Measurements from ENCODE around the gene PRRX2.
"Not testable (repeated sequence)": the region's sequence is repeated elsewhere in the genome, so short reads cannot be mapped to it uniquely, and the experiment has no call there.

PRRX2 gene

GRCh38 chr9:129759804-129760502, 94.5 kb downstream of the PRRX2 start:
- Histone ChIP-seq H3K27ac (ENCODE audit: low read depth, low read length) (no peak overlapping the region), H3K9me3 (ENCODE audit: control insufficient read depth, insufficient read depth, low read length) (no peaks in the 10 kb centered on the region), H3K4me1 (ENCODE audit: control insufficient read depth, low read length) (no peaks in the 10 kb centered on the region), H3K9me2 (replicated peaks; ENCODE audit: control insufficient read depth, low read length) (no peaks in the 10 kb centered on the region), H3K4me3 (ENCODE audit: low read length) (no peak overlapping the region), H3K4me2 (ENCODE audit: low read length) (no peak overlapping the region), H4K20me1 (ENCODE audit: control insufficient read depth, insufficient read depth, low read depth, low read length) (no peaks in the 10 kb centered on the region), H3K79me2 (ENCODE audit: control insufficient read depth, low read length) (no peaks in the 10 kb centered on the region), H3K27me3 (ENCODE audit: control insufficient read depth, low read length) (peaks cover 15% of the 10 kb centered on the region), H3F3A (ENCODE audit: control insufficient read depth, insufficient read depth) (no peaks in the 10 kb centered on the region), H3K36me3 (ENCODE audit: control insufficient read depth, low read length) (no peaks in the 10 kb centered on the region)
- TF ChIP-seq, protein P1, sequence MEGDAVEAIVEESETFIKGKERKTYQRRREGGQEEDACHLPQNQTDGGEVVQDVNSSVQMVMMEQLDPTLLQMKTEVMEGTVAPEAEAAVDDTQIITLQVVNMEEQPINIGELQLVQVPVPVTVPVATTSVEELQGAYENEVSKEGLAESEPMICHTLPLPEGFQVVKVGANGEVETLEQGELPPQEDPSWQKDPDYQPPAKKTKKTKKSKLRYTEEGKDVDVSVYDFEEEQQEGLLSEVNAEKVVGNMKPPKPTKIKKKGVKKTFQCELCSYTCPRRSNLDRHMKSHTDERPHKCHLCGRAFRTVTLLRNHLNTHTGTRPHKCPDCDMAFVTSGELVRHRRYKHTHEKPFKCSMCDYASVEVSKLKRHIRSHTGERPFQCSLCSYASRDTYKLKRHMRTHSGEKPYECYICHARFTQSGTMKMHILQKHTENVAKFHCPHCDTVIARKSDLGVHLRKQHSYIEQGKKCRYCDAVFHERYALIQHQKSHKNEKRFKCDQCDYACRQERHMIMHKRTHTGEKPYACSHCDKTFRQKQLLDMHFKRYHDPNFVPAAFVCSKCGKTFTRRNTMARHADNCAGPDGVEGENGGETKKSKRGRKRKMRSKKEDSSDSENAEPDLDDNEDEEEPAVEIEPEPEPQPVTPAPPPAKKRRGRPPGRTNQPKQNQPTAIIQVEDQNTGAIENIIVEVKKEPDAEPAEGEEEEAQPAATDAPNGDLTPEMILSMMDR (IDR thresholded peaks at IDR 0.05; ENCODE audit: low read depth, low read length, poor library complexity, severe bottlenecking): no peak
- no peak for TF ChIP-seq EZH2phosphoT487 (IDR thresholded peaks at IDR 0.05; ENCODE audit: borderline replicate concordance, low read length)

- not testable (repeated sequence) for H3K27ac ChIP-seq (ENCODE audit: low read depth, low read length); H3K36me3 ChIP-seq (ENCODE audit: control insufficient read depth, low read length); H3K79me2 ChIP-seq (ENCODE audit: control insufficient read depth, low read length); H4K20me1 ChIP-seq (ENCODE audit: control insufficient read depth, insufficient read depth, low read depth, low read length); H3K4me2 ChIP-seq (ENCODE audit: low read length); H3F3A ChIP-seq (ENCODE audit: control insufficient read depth, insufficient read depth); H3K4me3 ChIP-seq (ENCODE audit: low read length); H3K4me1 ChIP-seq (ENCODE audit: control insufficient read depth, low read length); H3K9me3 ChIP-seq (ENCODE audit: control insufficient read depth, insufficient read depth, low read length); H3K27me3 ChIP-seq (ENCODE audit: control insufficient read depth, low read length); H3K9me2 ChIP-seq (replicated peaks; ENCODE audit: control insufficient read depth, low read length)
Measured at GRCh38 chr9:129760784-129761183, 95.3 kb downstream of the PRRX2 start.

- H3K9me2 ChIP-seq (replicated peaks; ENCODE audit: control insufficient read depth, low read length): no peaks in the 10 kb centered on the region
- H3K4me3 ChIP-seq (ENCODE audit: low read length): no peak overlapping the region
- no peaks in the 10 kb centered on the region for H3K9me3 ChIP-seq (ENCODE audit: control insufficient read depth, insufficient read depth, low read length)
- H3F3A ChIP-seq (ENCODE audit: control insufficient read depth, insufficient read depth): no peaks in the 10 kb centered on the region
- H3K4me1 ChIP-seq (ENCODE audit: control insufficient read depth, low read length): no peaks in the 10 kb centered on the region
- no peaks in the 10 kb centered on the region for H3K79me2 ChIP-seq (ENCODE audit: control insufficient read depth, low read length)
- peaks cover 8% of the 10 kb centered on the region for H3K27me3 ChIP-seq (ENCODE audit: control insufficient read depth, low read length)
- no peak overlapping the region for H3K4me2 ChIP-seq (ENCODE audit: low read length)
- H4K20me1 ChIP-seq (ENCODE audit: control insufficient read depth, insufficient read depth, low read depth, low read length): no peaks in the 10 kb centered on the region
- TF ChIP-seq, protein P1 (IDR thresholded peaks at IDR 0.05; ENCODE audit: low read depth, low read length, poor library complexity, severe bottlenecking): no peak
- no peak for TF ChIP-seq EZH2phosphoT487 (IDR thresholded peaks at IDR 0.05; ENCODE audit: borderline replicate concordance, low read length)
- no peak overlapping the region for H3K27ac ChIP-seq (ENCODE audit: low read depth, low read length)
- H3K36me3 ChIP-seq (ENCODE audit: control insufficient read depth, low read length): no peaks in the 10 kb centered on the region
Measured at GRCh38 chr9:129761293-129761900, 96.0 kb downstream of the PRRX2 start.

DNA sequence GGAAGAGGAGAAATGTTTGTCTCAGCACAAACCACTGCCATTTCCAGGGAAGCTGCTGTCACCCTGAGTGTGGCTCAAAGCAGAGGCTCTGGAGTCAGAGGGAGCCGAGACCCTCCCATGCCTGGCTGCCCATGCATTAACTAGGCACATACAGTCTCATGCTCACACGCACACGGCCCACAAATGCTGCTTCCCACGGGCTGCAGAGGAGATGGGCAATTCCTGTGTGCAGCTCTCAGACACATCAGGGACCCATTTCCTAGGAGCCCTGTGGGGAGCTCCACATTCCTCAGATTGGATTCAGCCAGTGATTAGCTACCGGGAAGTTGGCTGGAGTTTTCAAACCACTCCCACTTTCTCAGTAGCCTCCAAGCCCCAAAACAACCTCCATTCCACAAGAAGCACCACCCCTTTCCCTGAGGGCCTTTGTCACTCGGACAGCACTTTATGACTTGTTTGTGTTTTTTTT, 96.5 kb downstream of the PRRX2 start:
- Histone ChIP-seq H3K36me3 (ENCODE audit: control insufficient read depth, low read length) (no peaks in the 10 kb centered on the region), H3K4me1 (ENCODE audit: control insufficient read depth, low read length) (no peaks in the 10 kb centered on the region), H3K4me2 (ENCODE audit: low read length) (no peak overlapping the region), H3F3A (ENCODE audit: control insufficient read depth, insufficient read depth) (no peaks in the 10 kb centered on the region), H3K27ac (ENCODE audit: low read depth, low read length) (no peak overlapping the region), H3K9me2 (replicated peaks; ENCODE audit: control insufficient read depth, low read length) (no peaks in the 10 kb centered on the region), H3K27me3 (ENCODE audit: control insufficient read depth, low read length) (peaks cover 8% of the 10 kb centered on the region), H3K9me3 (ENCODE audit: control insufficient read depth, insufficient read depth, low read length) (no peaks in the 10 kb centered on the region), H4K20me1 (ENCODE audit: control insufficient read depth, insufficient read depth, low read depth, low read length) (no peaks in the 10 kb centered on the region), H3K79me2 (ENCODE audit: control insufficient read depth, low read length) (no peaks in the 10 kb centered on the region), H3K4me3 (ENCODE audit: low read length) (no peak overlapping the region)
- TF ChIP-seq EZH2phosphoT487 (IDR thresholded peaks at IDR 0.05; ENCODE audit: borderline replicate concordance, low read length): no peak
- TF ChIP-seq, protein P1 (IDR thresholded peaks at IDR 0.05; ENCODE audit: low read depth, low read length, poor library complexity, severe bottlenecking): no peak

DNA sequence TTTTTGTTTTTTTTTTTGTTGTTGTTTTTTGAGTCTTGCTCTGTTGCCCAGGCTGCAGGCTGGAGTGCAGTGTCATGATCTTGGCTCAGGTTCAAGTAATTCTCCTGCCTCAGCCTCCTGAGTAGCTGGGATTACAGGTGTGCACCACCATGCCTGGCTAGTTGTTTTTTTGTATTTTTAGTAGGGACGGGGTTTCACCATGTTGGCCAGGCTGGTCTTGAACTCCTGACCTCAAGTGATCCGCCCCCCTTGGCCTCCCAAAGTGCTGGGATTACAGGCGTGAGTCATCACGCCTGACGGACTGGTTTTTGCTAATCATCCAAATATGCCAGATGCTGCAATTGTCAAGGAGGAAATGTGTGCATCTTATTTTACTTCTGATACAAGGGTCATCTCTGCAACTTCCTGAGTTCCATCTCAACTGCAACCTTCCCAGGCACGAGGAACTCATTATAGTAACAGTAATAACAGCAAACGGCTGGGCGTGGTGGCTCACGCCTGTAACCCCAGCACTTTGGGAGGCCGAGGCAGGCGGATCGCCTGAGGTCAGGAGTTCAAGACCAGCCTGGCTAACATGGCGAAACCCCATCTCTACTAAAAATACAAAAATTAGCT, 97.0 kb downstream of the PRRX2 start:
- H3K4me2 ChIP-seq (ENCODE audit: low read length); H3K27ac ChIP-seq (ENCODE audit: low read depth, low read length); H3K9me2 ChIP-seq (replicated peaks; ENCODE audit: control insufficient read depth, low read length); H3K36me3 ChIP-seq (ENCODE audit: control insufficient read depth, low read length); H4K20me1 ChIP-seq (ENCODE audit: control insufficient read depth, insufficient read depth, low read depth, low read length); H3K4me1 ChIP-seq (ENCODE audit: control insufficient read depth, low read length); H3K4me3 ChIP-seq (ENCODE audit: low read length); H3K79me2 ChIP-seq (ENCODE audit: control insufficient read depth, low read length); H3K27me3 ChIP-seq (ENCODE audit: control insufficient read depth, low read length); H3K9me3 ChIP-seq (ENCODE audit: control insufficient read depth, insufficient read depth, low read length); H3F3A ChIP-seq (ENCODE audit: control insufficient read depth, insufficient read depth): not testable (repeated sequence)

Data from DOHH2 (cell line).